Measurements from ENCODE around the gene SMARCC1.

SMARCC1 gene

DNA sequence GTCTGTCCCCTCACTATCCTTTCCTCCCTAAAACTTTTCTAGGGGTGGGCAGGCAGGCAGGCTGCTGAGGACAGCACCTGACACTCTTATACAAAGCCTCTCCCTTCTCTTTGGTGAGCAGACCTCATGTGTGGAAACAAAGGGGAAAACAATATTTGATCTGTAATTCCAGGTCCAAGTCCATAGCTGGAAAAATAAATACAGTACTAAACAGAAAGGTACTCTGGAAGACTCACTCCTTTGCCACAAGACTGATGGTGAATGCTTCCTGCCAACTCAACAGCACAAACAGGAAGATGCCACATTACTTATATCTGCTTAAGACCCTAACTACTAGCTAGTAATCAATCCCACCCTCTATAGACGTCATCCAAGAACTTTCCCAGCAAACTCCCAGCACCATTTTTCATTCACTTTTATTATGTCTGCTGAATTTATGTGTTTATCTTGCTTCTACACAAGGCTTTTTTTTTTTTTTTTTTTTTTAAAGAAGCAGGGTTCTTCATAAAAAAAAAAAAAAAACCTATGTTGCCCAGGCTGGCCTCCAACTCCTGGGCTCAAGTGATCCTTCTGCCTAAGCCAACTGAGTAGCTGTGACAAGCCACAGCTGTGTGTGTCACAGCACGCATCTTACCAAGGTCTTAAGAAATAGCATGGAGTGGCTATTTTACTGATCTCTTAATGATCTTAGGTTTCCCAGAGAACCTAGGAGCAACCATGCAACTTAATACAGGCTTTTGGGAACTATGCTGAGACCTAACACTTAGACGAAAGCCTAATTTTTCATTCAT lies 158.8 kb downstream of the SMARCC1 start:
- H3K4me3 ChIP-seq (ENCODE audit: low read depth, low read length), result no peak overlapping the region
- no peak for DNase-seq (ENCODE audit: low read depth)
- TF ChIP-seq CTCF (IDR thresholded peaks at IDR 0.05; ENCODE audit: low read depth, low read length), result no peak
- TF ChIP-seq POLR2A (IDR thresholded peaks at IDR 0.05; ENCODE audit: extremely low read depth, insufficient read length), result no peak
- TF ChIP-seq MAX (IDR thresholded peaks at IDR 0.05; ENCODE audit: low read depth, low read length), result no peak
- TF ChIP-seq MYC (IDR thresholded peaks at IDR 0.05; ENCODE audit: low read depth, low read length), result no peak

GRCh38 chr3:47617086-47618010 lies 164.3 kb downstream of the SMARCC1 start:
- no peak for TF ChIP-seq CTCF (IDR thresholded peaks at IDR 0.05; ENCODE audit: low read depth, low read length)
- H3K4me3 ChIP-seq (ENCODE audit: low read depth, low read length), result no peak overlapping the region
- no peak for DNase-seq (ENCODE audit: low read depth)

DNA sequence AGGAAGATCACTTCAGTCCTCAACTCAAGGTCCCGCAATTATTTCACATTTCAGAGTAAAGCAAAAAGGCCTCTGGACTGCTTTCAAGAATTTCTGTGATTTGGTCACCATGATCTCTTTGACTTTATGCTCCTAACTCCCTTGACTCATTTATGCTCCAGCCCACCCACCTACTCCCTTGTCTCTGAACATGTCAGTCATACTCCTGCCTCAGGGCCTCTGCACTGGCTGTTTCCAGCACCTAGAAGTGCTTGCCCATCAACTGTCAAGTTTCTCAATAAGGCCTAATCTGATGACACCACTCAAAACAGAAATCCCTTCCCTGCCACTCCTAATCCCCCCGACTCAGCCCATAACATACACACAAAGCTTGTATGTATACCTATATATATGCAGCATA lies 166.9 kb downstream of the SMARCC1 start:
- no peak overlapping the region for H3K4me3 ChIP-seq (ENCODE audit: low read depth, low read length)
- no peak for DNase-seq (ENCODE audit: low read depth)
- TF ChIP-seq MYC (IDR thresholded peaks at IDR 0.05; ENCODE audit: low read depth, low read length) (no peak), POLR2A (IDR thresholded peaks at IDR 0.05; ENCODE audit: extremely low read depth, insufficient read length) (no peak), MAX (IDR thresholded peaks at IDR 0.05; ENCODE audit: low read depth, low read length) (no peak), CTCF (IDR thresholded peaks at IDR 0.05; ENCODE audit: low read depth, low read length) (no peak)

DNA sequence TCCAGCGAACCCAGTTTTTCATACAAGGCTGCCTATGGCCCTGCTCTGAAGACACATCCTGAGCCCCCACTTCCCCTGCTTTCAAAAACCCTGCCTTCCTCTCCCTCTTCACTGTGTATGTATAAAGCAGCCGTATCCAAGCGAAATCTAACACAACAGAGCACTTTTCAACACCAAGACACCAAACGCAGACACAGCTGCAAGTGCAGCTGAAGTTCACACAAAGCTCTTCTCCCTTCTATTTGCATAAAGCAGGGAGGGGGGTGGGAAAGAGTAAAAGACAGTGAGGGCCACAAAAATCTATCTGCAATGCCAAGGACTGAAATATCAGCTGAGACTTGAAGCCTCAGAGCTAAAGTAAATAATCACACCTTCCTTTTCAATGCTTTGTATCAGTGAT lies 168.0 kb downstream of the SMARCC1 start:
- H3K4me3 ChIP-seq (ENCODE audit: low read depth, low read length), result no peak overlapping the region
- DNase-seq (ENCODE audit: low read depth), result no peak
- TF ChIP-seq POLR2A (IDR thresholded peaks at IDR 0.05; ENCODE audit: extremely low read depth, insufficient read length), result no peak
- no peak for TF ChIP-seq MAX (IDR thresholded peaks at IDR 0.05; ENCODE audit: low read depth, low read length)
- TF ChIP-seq MYC (IDR thresholded peaks at IDR 0.05; ENCODE audit: low read depth, low read length), result no peak
- TF ChIP-seq CTCF (IDR thresholded peaks at IDR 0.05; ENCODE audit: low read depth, low read length), result no peak

DNA sequence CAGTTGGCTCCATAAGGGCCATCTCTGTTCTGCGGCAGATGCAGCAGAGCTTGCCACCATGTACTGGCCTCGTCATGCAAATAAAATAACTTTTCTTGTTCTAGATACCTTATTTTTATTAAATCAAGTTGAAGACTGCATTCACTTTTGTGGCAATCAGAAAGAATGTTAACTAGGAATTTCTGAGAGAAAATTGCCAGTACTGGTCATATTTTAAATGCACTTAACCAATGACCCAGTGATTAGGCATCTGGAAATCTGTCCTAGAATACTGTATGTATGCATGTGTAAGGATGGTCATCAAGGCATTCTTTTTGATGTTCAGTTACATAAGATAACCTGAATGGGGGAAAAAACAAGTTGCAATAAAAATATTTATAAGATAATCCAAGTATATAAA lies 168.8 kb downstream of the SMARCC1 start:
- no peak for TF ChIP-seq CTCF (IDR thresholded peaks at IDR 0.05; ENCODE audit: low read depth, low read length)
- TF ChIP-seq MYC (IDR thresholded peaks at IDR 0.05; ENCODE audit: low read depth, low read length), result no peak
- TF ChIP-seq MAX (IDR thresholded peaks at IDR 0.05; ENCODE audit: low read depth, low read length), result no peak
- no peak for TF ChIP-seq POLR2A (IDR thresholded peaks at IDR 0.05; ENCODE audit: extremely low read depth, insufficient read length)
- no peak overlapping the region for H3K4me3 ChIP-seq (ENCODE audit: low read depth, low read length)
- DNase-seq (ENCODE audit: low read depth), result no peak
